Measurements from ENCODE around the gene MRPL36.

The MRPL36 gene

GRCh38 chr5:1827886-1828397, 28.3 kb upstream of the MRPL36 start:
- peaks cover 12% of the 10 kb centered on the region for H3K36me3 ChIP-seq
- no peak overlapping the region for H3K4me3 ChIP-seq (ENCODE audit: low read depth, low read length)
- H3K9me3 ChIP-seq: no peaks in the 10 kb centered on the region
- H3K27me3 ChIP-seq: peaks cover 3% of the 10 kb centered on the region; the same call in 1 of the 2 replicates
- no peak for TF ChIP-seq CTCF (IDR thresholded peaks at IDR 0.05; ENCODE audit: low read depth, low read length)
- peaks cover 6% of the 10 kb centered on the region for H3K4me1 ChIP-seq
- DNase-seq: no peak

GRCh38 chr5:1827025-1827885, 27.6 kb upstream of the MRPL36 start:
- peaks cover 15% of the 10 kb centered on the region for H3K36me3 ChIP-seq
- peaks cover 6% of the 10 kb centered on the region for H3K4me1 ChIP-seq
- no peak for TF ChIP-seq CTCF (IDR thresholded peaks at IDR 0.05; ENCODE audit: low read depth, low read length)
- no peak overlapping the region for H3K4me3 ChIP-seq (ENCODE audit: low read depth, low read length)
- H3K9me3 ChIP-seq: no peaks in the 10 kb centered on the region
- no peaks in the 10 kb centered on the region for H3K27me3 ChIP-seq
- DNase-seq: no peak

- DNase-seq: peak; percentile 48
- Histone ChIP-seq H3K4me1 (peaks cover 6% of the 10 kb centered on the region), H3K4me3 (ENCODE audit: low read depth, low read length) (no peak overlapping the region), H3K36me3 (peaks cover 20% of the 10 kb centered on the region), H3K27me3 (no peaks in the 10 kb centered on the region), H3K9me3 (no peaks in the 10 kb centered on the region)
- no peak for TF ChIP-seq CTCF (IDR thresholded peaks at IDR 0.05; ENCODE audit: low read depth, low read length)
These were observed 26.8 kb upstream of the MRPL36 start for GRCh38 chr5:1826235-1826980.

- DNase-seq: no peak
- H3K36me3 ChIP-seq: peaks cover 31% of the 10 kb centered on the region
- peaks cover 6% of the 10 kb centered on the region for H3K4me1 ChIP-seq
- H3K4me3 ChIP-seq (ENCODE audit: low read depth, low read length): no peak overlapping the region
- TF ChIP-seq CTCF (IDR thresholded peaks at IDR 0.05; ENCODE audit: low read depth, low read length): no peak
- H3K27me3 ChIP-seq: no peaks in the 10 kb centered on the region
- no peaks in the 10 kb centered on the region for H3K9me3 ChIP-seq
These were observed 25.5 kb upstream of the MRPL36 start for GRCh38 chr5:1824903-1825841.

GRCh38 chr5:1824109-1824821, 24.6 kb upstream of the MRPL36 start:
- H3K27me3 ChIP-seq: no peaks in the 10 kb centered on the region
- H3K9me3 ChIP-seq: no peaks in the 10 kb centered on the region
- DNase-seq: no peak
- H3K4me3 ChIP-seq (ENCODE audit: low read depth, low read length): no peak overlapping the region
- H3K4me1 ChIP-seq: peaks cover 6% of the 10 kb centered on the region
- H3K36me3 ChIP-seq: peaks cover 40% of the 10 kb centered on the region
- TF ChIP-seq CTCF (IDR thresholded peaks at IDR 0.05; ENCODE audit: low read depth, low read length): no peak
